GM21723 (cell line): ENCODE measurements around the gene LRRC3.

ENCODE experiments used
- ATAC-seq: cut with Tn5 transposase; IDR thresholded peaks from one replicate; pipeline ENCODE4 v1.9.1; 2021; ENCODE audit warnings: mild to moderate bottlenecking, moderate library complexity; ENCODE audit not compliant: unreplicated experiment

Gene LRRC3

GRCh38 chr21:44510109-44510507, 54.8 kb downstream of the LRRC3 start:
- ATAC-seq: no peak

GRCh38 chr21:44510508-44511218, 55.4 kb downstream of the LRRC3 start:
- ATAC-seq: no peak

- ATAC-seq: no peak
These were observed 56.1 kb downstream of the LRRC3 start for GRCh38 chr21:44511219-44511937.
